Subcutaneous preadipocyte (primary cell): ENCODE results near the gene KRTAP1-5. TPM values are rescaled to one million over a fixed set of nuclear protein-coding genes. Genes with fewer than 3 reads are reported as not detected.

ENCODE experiments used
- small RNA-seq: library from RNA; depleted of rRNA; stranded (forward); fragments of <200 nt; gene quantifications from one replicate; pipeline ENCODE3, GENCODE V24; 2012
- total RNA-seq: library from RNA; depleted of rRNA; stranded (reverse); fragments of >200 nt; gene quantifications from 2 replicates; pipeline ENCODE4 v1.2.3, GENCODE V29; 2012

The KRTAP1-5 gene
- 1.1 and 1.6 TPM in 2 replicates for total RNA-seq

GRCh38 chr17:41026715-41027471 is at the start of gene KRTAP1-5:
Gene KRTAP1-5 (minus strand): TSS chr17:41027208. CDS start chr17:41027155, 53 bp downstream.

GRCh38 chr17:41065829-41066624 is 39.0 kb upstream of the KRTAP1-5 start, which contains the start of gene KRTAP2-4:
Gene KRTAP2-4 (minus strand): TSS chr17:41065879. CDS start chr17:41065845, 34 bp downstream.

DNA sequence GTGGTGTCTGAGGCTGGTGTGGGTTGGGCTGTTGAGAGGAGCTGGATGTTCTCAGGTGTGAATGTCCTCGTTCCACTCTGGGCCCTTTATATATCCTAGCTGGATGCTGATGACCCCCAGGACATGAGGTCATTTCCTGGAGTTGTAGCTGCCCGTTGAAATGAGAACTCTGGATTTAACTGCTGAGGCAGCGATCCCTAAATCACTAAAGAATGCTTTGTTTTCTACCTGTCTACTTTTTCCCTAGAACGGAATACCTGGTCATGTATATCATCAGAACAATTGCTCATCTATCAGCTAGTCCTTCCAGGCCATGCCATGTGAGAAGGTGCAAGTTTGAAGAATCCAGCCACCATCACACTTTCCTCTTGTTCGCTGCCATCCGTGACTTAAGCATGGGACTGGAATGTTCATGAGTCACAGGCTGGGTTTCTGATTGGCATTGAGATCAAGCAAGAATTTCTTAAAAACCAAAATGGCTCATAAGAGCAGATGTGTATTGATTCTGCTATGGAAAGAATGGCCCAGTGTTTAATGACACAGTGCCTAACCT is 33.1 kb upstream of the KRTAP1-5 start, which contains the start of gene KRTAP2-3:
KRTAP2-3 (minus strand) TSS at position 63 of the 553 bp plus-strand sequence. CDS start 64 bp downstream, outside the sequence.

GRCh38 chr17:41055130-41055529 is 28.1 kb upstream of the KRTAP1-5 start, which contains the start of gene KRTAP2-2:
Gene KRTAP2-2 (minus strand): TSS chr17:41055230. CDS start chr17:41055211, 19 bp downstream.

GRCh38 chr17:41046735-41047465 is 19.9 kb upstream of the KRTAP1-5 start, which contains the start of gene KRTAP2-1:
Gene KRTAP2-1 (minus strand): TSS chr17:41047316. CDS start chr17:41047267, 49 bp downstream.

DNA sequence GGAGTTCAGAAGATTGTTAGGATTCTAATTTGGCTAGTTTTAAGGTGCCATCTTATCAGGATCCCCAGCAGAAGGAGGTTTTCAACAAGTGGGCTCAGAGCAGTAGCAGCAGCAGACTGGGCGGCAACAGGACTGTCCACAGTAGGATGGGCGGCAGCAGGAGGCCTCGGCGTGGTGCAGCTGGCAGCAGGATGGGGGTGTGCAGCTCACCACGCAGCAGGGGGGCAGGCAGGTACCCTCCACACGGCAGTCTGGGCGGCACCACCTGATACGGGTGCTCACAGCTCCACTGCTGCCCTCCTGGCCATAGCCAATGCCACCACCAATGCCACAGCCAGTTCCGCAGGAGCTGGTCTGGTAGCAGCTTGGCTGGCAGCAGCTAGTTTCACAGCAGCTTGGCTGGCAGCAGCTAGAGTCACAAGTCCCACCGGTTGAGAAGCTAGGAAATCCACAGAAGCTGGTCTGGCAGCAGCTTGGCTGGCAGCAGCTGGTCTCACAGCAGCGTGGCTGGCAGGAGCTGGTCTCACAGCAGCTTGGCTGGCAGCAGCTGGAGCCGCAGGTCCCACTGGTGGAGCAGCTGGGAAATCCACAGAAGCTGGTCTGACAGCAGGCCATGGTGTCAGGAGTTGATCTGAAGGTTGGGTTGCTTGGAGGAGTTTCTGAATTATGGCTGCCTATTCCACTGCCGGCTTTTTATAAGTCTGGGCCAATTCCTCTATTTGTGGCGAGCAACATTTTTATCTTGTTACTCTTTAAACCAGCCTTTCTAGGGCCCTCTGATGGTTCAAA is 14.0 kb upstream of the KRTAP1-5 start, which contains the start of gene KRTAP1-1:
KRTAP1-1 (minus strand) TSS at position 668 of the 789 bp plus-strand sequence; CDS start at position 615, 53 bp downstream.

DNA sequence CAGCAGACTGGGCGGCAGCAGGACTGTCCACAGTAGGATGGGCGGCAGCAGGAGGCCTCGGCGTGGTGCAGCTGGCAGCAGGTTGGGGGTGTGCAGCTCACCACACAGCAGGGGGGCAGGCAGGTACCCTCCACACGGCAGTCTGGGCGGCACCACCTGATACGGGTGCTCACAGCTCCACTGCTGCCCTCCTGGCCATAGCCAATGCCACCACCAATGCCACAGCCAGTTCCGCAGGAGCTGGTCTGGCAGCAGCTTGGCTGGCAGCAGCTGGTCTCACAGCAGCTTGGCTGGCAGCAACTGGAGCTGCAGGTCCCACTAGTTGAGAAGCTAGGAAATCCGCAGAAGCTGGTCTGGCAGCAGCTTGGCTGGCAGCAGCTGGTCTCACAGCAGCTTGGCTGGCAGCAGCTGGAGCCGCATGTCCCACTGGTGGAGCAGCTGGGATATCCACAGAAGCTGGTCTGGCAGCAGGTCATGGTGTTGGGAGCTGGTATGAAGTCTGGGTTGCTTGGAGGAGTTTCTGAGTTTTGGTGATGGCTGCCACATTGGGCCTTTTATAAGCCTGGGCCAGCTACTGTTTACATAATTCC is 7.4 kb upstream of the KRTAP1-5 start, which contains the start of gene KRTAP1-3:
KRTAP1-3 (minus strand) TSS at position 529 of the 590 bp plus-strand sequence; CDS start at position 476, 53 bp downstream.

DNA sequence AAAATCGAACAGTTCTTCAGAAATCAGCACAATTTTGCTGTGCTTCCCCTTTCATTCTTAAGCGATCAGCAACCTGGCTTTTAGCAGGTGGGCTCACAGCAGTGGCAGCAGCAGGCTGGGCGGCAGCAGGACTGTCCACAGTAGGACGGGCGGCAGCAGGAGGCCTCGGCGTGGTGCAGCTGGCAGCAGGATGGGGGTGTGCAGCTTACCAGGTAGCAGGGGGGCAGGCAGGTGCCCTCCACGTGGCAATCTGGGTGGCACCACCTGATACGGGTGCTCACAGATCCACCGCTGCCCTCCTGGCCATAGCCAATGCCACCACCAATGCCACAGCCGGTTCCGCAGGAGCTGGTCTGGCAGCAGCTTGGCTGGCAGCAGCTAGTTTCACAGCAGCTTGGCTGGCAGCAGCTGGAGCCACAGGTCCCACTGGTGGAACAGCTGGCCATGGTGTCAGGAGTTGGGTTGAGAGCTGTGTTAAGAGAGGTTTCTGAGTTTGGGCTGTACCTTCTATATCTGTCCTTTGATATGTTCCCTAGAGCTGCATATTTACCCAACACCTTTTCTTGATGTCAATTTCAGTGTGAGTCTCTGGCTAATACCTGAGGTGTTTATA is 2.7 kb upstream of the KRTAP1-5 start, which contains the start of gene KRTAP1-4:
KRTAP1-4 (minus strand) TSS at position 563 of the 613 bp plus-strand sequence; CDS start at position 446, 117 bp downstream.

GRCh38 chr17:41008811-41009210 is 18.2 kb downstream of the KRTAP1-5 start, which contains the start of gene KRTAP3-1:
Gene KRTAP3-1 (minus strand): TSS chr17:41009128. CDS start chr17:41009074, 54 bp downstream.

GRCh38 chr17:40999563-40999962 is 27.4 kb downstream of the KRTAP1-5 start, which contains the start of gene KRTAP3-2:
Gene KRTAP3-2 (minus strand): TSS chr17:40999906. CDS start chr17:40999853, 53 bp downstream.

GRCh38 chr17:40993839-40994238 is 33.2 kb downstream of the KRTAP1-5 start, which contains the start of gene KRTAP3-3:
Gene KRTAP3-3 (minus strand): TSS chr17:40994164. CDS start chr17:40994097, 67 bp downstream.

GRCh38 chr17:40984226-40984625 is 42.8 kb downstream of the KRTAP1-5 start, which contains the start of gene KRT40:
Gene KRT40 (minus strand): TSS chr17:40984326. CDS start chr17:40984273, 53 bp downstream.

Small RNA genes within 50 kb of the gene (small RNA-seq; reads per million reads assigned to genes)
- gene KRTAP3-4P, result not detected

Other genes with a start within 250 kb of the KRTAP1-5 start
- not detected in 2 replicates for gene KRT27, start 244.7 kb downstream of the KRTAP1-5 start, total RNA-seq
- gene KRT28, start 227.2 kb downstream of the KRTAP1-5 start, total RNA-seq, result not detected in 2 replicates
- gene KRT10, start 204.6 kb downstream of the KRTAP1-5 start, total RNA-seq, result 0.37 and 2.2 TPM in 2 replicates
- gene KRT12, start 160.0 kb downstream of the KRTAP1-5 start, total RNA-seq, result not detected in 2 replicates
- gene KRT20, start 142.0 kb downstream of the KRTAP1-5 start, total RNA-seq, result not detected in 2 replicates
- not detected in 2 replicates for gene KRT23, start 89.6 kb downstream of the KRTAP1-5 start, total RNA-seq
- gene KRT39, start 60.3 kb downstream of the KRTAP1-5 start, total RNA-seq, result not detected in 2 replicates
- gene KRT40, start 42.9 kb downstream of the KRTAP1-5 start, total RNA-seq, result not detected in 2 replicates
- not detected in 2 replicates for gene KRTAP3-3, start 33.0 kb downstream of the KRTAP1-5 start, total RNA-seq
- not detected in 2 replicates for gene KRTAP3-2, start 27.3 kb downstream of the KRTAP1-5 start, total RNA-seq
- not detected in 2 replicates for gene KRTAP3-1, start 18.1 kb downstream of the KRTAP1-5 start, total RNA-seq
- gene KRTAP1-4, start 3.0 kb upstream of the KRTAP1-5 start, total RNA-seq, result not detected in 2 replicates
- gene KRTAP1-3, start 7.7 kb upstream of the KRTAP1-5 start, total RNA-seq, result not detected in 2 replicates
- not detected in 2 replicates for gene KRTAP1-1, start 14.2 kb upstream of the KRTAP1-5 start, total RNA-seq
- gene KRTAP2-1, start 20.1 kb upstream of the KRTAP1-5 start, total RNA-seq, result not detected in 2 replicates
- not detected in 2 replicates for gene KRTAP2-2, start 28.0 kb upstream of the KRTAP1-5 start, total RNA-seq
- gene KRTAP2-3, start 32.9 kb upstream of the KRTAP1-5 start, total RNA-seq, result not detected in 2 replicates
- gene KRTAP2-4, start 38.7 kb upstream of the KRTAP1-5 start, total RNA-seq, result not detected in 2 replicates
- not detected in 2 replicates for gene KRTAP4-7, start 56.9 kb upstream of the KRTAP1-5 start, total RNA-seq
- gene KRTAP4-8, start 70.9 kb upstream of the KRTAP1-5 start, total RNA-seq, result not detected in 2 replicates
- not detected in 2 replicates for gene KRTAP4-16, start 75.0 kb upstream of the KRTAP1-5 start, total RNA-seq
- gene KRTAP4-9, start 78.2 kb upstream of the KRTAP1-5 start, total RNA-seq, result not detected in 2 replicates
- gene KRTAP4-11, start 91.2 kb upstream of the KRTAP1-5 start, total RNA-seq, result not detected in 2 replicates
- gene KRTAP4-12, start 97.0 kb upstream of the KRTAP1-5 start, total RNA-seq, result not detected in 2 replicates
- not detected in 2 replicates for gene KRTAP4-6, start 113.3 kb upstream of the KRTAP1-5 start, total RNA-seq
- not detected in 2 replicates for gene KRTAP4-5, start 122.6 kb upstream of the KRTAP1-5 start, total RNA-seq
- not detected in 2 replicates for gene KRTAP4-4, start 133.5 kb upstream of the KRTAP1-5 start, total RNA-seq
- gene KRTAP4-3, start 141.0 kb upstream of the KRTAP1-5 start, total RNA-seq, result not detected in 2 replicates
- gene KRTAP4-2, start 151.0 kb upstream of the KRTAP1-5 start, total RNA-seq, result not detected in 2 replicates
- not detected in 2 replicates for gene KRTAP4-1, start 157.7 kb upstream of the KRTAP1-5 start, total RNA-seq
- gene KRTAP9-1, start 162.7 kb upstream of the KRTAP1-5 start, total RNA-seq, result not detected in 2 replicates
- gene KRTAP9-2, start 199.4 kb upstream of the KRTAP1-5 start, total RNA-seq, result not detected in 2 replicates
- gene KRTAP9-3, start 205.2 kb upstream of the KRTAP1-5 start, total RNA-seq, result not detected in 2 replicates
- not detected in 2 replicates for gene KRTAP9-8, start 210.8 kb upstream of the KRTAP1-5 start, total RNA-seq
- not detected in 2 replicates for gene KRTAP9-4, start 222.5 kb upstream of the KRTAP1-5 start, total RNA-seq
- not detected in 2 replicates for gene KRTAP9-9, start 228.2 kb upstream of the KRTAP1-5 start, total RNA-seq
- gene KRTAP9-6, start 238.2 kb upstream of the KRTAP1-5 start, total RNA-seq, result not detected in 2 replicates
- gene KRTAP9-7, start 248.5 kb upstream of the KRTAP1-5 start, total RNA-seq, result not detected in 2 replicates